ENCODE data around the gene MMP14.
"Not testable (repeated sequence)": the region's sequence is repeated elsewhere in the genome, so short reads cannot be mapped to it uniquely, and the experiment has no call there.

Gene MMP14

DNA sequence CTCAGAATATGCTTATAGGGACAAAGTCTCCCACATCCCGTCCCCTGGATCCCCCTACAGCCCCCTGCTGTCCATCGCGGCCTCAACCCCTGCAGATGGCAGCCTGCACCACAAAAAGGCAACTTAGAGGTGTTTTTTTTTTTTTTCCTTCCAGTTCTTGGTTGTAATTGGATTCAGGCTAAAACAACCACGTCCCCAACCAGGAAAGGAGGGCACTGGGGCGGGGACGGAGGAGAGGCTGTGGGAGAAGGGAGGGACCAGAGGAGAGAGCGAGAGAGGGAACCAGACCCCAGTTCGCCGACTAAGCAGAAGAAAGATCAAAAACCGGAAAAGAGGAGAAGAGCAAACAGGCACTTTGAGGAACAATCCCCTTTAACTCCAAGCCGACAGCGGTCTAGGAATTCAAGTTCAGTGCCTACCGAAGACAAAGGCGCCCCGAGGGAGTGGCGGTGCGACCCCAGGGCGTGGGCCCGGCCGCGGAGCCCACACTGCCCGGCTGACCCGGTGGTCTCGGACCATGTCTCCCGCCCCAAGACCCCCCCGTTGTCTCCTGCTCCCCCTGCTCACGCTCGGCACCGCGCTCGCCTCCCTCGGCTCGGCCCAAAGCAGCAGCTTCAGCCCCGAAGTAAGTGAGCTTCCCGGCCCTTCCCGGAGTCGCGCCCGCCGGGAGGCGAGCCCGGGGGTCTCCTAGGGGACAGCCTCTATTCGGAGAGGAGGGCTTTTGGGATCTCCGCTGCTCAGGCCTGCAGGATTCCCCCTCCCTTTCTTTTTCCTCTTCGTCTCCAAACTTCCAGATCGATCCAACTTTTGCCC is at the start of gene MMP14:
MMP14 (plus strand) TSS at position 285 of the 813 bp plus-strand sequence; CDS start at position 518, 233 bp downstream.
- DNase-seq, result no peak

DNA sequence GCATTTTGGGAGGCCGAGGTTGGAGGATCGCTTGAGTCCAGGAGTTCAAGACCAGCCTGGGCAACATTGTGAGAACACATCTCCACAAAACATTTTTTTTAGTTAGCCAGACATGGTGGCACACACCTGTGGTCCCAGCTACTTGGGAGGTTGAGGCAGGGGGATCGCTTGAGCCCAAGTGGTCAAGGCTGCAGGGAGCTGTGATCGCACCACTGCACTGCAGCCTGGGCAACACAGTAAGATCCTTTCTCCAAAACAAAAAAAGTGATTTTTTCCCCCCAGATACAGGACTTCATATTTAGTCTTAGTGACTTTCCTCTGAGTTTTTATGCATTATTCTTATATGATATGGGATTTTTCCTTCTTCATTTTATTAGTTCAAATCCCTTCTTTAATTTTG is 49.7 kb upstream of the MMP14 start:
- DNase-seq, result no peak

DNA sequence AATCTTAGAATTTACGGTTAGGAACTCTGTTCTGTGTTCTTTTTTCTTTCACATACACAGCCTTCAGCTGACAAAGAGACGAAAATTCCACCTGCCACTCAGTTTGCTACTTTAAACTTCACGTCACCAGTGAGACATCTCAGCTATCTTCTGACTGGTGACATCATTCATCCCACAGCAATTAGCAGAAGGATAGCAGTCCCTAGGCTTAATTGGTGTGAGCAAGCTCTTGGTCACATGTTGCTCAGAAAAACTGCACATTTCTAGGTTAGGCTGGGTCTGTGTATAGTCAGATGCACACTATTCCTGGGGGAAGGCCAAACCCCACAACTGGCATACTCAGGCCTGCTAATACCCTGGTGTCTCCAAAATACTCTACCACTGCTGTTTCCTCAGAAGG is 45.1 kb upstream of the MMP14 start:
- DNase-seq, result no peak

DNA sequence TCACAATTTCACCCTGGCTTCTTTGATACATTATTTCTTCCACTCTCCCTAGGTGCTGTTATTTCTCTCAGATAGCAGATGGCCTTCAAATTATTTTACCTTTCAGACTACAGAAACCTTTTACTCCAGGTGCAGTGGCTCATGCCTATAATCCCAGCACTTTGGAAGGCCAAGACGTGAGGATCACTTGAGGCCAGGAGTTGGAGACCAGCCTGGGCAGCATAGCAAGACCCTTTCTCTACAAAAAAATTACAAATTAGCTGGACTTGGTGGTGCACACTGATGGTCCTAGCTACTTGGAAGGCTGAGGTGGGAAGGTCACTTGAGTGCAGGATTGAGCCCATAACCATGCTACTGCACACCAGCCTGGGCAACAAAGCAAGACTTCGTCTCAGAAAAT is 44.2 kb upstream of the MMP14 start:
- no peak for DNase-seq

DNA sequence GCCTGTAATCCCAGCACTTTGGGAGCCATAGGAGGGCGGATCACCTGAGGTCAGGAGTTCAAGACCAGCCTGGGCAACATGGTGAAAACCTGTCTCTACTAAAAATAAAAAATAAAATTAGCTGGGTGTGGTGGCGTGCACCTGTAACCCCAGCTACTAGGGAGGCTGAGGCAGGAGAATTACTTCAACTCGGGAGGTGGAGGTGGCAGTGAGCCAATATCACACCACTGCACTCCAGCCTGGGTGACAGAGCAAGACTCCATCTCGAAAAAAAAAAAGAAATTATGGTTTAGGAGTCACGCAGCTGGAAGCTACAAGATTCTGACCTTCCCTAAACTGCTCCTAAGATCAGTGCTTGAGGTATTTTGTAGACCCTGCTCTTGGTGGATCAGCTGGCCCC is 42.8 kb upstream of the MMP14 start:
- DNase-seq, result not testable (repeated sequence)

DNA sequence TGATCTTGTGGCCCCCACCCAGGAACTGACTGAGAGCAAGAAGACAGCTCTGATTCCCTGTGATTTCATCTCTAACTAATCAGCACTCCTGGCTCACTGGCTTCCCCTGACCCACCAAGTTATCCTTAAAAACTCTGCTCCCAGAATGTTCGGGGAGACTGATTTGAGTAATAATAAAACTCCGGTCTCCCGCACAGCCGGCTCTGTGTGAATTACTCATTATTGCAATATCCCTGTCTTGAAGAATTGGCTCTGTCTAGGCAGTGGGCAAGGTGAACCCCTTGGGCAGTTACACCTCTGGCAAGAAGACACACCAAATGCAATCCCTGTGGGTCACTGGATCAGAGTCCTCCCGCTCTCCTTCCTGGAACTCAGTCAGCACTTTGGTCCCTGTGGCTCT is 42.4 kb upstream of the MMP14 start:
- DNase-seq, result no peak

DNA sequence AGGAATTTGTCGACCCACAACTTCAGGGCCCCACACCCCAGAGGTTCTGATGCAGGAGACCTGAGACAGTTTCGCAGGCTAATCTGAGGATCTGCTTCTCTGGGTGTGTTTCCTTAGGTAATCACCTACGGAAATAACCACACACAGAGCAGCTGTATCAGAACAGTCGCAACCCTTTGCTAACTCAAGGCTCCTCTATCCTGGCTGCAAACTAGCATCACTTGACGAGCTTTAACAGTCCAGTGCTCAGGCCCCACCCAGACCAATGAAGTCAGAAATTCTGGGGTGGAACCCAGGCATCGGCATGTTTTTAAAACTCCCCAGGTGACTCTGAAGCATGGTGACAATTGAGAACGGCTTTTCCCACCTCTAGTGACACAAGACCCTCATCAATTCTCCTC is 41.8 kb upstream of the MMP14 start:
- DNase-seq, result no peak

DNA sequence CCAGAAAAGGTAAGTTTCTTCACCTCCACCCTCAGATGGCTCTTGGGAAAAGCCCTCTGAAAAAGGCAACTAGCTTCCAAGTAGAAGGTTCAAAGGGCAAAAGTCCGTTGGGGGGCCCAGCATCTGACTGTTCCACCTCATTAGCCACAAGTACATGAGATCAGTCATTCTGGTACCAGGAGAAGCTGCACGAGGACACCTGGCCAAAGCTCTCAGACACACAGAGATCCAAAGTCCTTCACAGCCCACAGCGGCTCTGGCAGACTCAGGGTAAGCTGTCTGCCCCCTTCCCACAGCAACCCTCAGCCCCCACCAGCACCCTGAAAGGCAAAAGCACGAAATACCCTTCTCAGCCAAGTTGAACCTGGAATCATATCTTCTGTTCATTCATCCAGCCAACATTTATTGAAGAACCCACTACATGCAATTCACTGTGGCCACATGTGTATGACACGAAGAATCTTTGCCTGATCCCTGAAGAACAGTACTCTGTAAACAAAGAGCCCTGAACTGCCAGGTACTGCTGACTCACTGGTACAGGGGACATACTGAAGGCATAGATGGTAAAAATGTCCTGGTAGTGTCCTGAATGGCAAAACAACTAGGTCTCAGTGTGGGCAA is 40.2 kb upstream of the MMP14 start:
- no peak for DNase-seq

DNA sequence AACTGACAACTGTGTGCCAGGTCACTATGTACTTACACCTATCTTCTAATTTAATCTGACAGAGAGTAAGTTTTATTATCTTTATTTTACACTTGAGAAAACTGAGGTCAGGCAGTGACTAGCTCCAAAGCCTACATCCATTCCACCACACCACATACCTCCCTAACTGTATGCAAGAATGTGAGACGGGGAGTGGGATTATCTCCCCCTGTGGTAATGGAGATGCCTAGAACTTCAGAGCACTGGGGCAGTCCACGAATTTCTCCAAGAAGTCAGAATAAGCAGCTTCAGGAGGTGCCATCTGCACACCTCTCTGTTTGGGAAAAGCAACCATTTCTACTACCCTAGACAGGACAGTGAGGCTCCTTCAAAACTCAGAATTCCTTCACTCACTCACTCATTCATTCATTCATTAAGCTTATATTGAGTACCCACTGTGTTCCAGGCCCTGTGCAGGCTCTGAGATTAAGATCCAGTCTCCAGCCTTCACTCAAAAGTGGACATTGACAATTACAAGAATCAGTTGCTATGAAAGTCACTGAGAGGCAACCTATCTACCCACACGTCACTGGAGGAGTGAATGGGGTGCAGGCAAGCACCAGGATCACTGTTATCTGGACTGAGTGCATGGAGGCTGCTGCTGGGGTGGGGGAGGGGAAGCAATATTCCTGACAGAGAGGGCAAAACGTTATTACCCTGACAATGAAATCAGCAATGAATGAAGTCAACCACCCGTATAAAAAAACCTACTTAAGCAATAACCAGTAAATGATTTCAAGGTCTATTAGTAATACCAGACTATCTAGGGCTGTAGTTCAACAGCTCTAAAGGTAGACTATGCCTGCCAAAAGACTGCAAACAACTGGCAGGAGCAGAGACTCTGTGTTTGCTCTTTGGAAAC is 39.1 kb upstream of the MMP14 start:
- no peak for DNase-seq

DNA sequence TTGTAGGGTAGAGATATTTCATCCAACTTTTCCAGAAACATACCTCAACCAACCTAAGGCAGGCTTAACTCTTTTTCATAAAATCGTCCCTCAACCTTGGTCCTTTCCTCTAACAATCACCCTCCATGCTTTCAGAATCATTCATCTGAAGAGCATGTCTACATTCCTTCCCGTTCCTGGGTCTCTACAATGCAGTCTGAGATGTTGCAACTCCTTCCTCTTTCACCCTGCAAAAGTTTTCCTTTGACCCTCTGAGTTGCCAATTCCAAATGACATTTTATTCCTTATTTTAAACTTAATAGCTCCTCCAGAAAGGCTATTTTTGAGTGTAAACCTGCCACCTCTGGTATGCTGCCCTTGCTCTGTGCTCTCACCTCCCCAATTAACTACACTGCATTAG is 37.9 kb upstream of the MMP14 start:
- DNase-seq, result no peak

DNA sequence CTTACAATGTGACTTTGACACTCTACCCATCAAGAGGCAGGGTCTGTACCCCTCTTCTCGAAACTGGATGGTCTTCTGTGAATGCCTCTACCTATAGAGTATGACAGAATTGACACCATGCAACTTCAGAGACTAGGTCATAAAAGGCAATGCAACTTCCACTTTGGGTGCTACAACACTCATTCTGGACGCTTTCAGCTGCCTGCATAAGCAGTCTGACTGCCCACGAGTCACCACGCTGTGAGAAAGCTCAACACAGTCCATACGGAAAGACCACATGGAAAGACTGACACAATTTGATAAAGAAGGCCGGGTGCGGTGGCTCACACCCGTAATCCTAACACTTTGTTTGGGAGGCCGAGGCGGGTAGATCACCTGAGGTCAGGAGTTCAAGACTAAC is 36.0 kb upstream of the MMP14 start:
- DNase-seq, result no peak

DNA sequence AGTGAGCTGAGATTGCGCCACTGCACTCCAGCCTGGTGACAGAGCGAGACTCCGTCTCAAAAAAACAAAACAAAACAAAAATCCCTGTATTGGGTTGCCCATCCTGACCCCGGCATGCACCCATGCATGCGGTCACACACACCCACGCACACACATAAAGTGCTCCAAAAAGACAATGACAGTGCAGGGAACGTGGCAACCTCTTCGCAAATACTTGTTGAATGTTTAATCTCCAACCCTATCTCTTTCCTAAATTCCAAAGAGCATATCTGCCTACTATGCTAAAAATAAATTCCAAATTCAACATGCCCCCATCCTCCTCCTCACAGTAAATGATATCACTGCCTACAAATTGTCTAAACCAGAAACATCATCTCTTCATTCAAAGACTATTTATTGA is 34.7 kb upstream of the MMP14 start:
- DNase-seq, result no peak

DNA sequence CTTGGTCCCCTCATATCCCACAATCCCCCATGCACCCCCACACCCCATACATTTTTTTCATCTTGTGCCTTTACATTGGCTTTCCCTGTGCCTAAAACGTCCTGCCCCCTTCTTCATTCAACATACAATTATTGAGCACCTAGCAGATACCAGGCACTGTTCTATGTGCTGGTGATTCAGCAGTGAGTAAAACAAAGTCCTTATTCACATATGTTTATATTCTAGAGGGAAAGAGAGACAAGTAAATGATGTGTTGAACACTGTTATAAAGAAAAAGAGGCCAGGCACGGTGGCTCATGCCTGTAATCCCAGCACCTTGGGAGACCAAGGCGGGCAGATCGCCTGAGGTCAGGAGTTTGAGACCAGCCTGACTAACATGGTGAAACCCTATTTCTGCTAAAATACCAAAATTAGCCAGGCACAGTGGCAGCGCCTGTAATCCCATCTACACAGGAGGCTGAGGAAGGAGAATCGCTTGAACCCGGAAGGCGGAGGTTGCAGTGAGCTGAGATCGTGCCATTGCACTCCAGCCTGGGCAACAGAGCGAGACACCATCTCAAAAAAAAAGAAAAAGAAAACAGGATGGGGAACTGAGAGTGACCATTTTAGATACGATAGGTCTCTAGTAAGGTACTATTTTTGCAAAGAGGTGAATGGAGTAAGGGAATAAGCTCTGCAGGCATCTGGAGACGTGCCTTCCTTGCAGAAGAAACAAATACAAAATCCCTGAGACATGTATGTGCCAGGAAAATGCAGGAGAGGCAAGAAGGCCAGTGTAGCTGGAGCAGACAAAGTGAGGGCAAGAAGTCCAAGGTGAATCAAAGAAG is 33.3 kb upstream of the MMP14 start:
- no peak for DNase-seq

DNA sequence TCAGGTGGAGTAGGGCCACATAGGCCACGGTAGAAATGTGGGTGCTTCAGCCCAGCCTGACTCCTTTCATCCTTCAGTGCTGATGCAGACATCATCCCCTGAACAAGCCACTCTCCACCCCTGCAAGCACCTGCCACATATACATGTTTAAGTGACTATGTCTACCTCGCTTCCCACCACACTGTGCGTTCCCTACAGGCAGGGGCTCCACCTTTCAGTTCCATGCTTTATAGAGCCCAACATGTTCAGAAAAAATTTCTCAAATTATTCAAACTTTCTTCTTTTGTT is 32.8 kb upstream of the MMP14 start:
- DNase-seq, result no peak

DNA sequence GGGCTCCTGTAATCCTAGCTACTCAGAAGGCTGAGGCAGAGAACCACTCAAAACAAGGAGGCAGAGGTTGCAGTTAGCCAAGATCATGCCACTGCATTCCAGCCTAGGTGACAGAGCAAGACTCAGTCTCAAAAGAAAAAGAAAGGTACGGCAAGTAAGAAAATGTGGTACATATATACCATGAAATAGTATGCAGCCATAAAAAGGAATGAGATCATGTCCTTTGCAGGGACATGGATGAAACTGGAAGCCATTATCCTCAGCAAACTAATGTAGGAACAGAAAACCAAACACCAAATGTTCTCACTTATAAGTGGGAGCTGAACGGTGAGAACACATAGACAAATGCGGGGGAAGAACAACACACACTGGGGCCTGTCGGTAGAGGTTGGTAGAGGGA is 31.1 kb upstream of the MMP14 start:
- DNase-seq, result not testable (repeated sequence)

DNA sequence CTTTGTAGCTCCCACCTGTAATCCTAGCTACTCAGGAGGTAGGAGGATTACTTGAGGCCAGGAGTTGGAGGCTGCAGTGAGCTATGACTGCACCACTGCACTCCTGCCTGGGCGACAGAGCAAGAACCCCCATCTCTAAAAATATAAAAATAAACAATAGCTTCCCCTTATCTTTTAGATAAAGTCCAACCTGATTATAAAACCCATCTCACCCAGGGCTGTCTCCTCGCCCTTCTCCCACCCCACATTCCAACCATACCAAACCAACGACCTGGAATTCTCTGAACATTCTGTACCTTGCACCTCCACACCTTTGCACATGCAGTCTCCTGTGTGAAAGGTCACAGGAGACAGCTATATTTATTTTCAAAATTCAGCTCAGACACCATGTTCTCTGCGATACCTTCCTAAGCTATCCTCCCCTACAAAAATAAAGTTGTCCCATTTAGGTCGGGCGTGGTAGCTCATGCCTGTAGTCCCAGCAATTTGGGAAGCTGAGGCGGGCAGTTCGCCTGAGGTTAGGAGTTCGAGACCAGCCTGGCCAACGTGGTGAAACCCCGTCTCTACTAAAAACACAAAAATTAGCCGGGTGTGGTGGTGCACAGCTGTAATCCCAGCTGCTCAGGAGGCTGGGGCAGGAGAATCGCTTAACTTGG is 28.8 kb upstream of the MMP14 start:
- no peak for DNase-seq

DNA sequence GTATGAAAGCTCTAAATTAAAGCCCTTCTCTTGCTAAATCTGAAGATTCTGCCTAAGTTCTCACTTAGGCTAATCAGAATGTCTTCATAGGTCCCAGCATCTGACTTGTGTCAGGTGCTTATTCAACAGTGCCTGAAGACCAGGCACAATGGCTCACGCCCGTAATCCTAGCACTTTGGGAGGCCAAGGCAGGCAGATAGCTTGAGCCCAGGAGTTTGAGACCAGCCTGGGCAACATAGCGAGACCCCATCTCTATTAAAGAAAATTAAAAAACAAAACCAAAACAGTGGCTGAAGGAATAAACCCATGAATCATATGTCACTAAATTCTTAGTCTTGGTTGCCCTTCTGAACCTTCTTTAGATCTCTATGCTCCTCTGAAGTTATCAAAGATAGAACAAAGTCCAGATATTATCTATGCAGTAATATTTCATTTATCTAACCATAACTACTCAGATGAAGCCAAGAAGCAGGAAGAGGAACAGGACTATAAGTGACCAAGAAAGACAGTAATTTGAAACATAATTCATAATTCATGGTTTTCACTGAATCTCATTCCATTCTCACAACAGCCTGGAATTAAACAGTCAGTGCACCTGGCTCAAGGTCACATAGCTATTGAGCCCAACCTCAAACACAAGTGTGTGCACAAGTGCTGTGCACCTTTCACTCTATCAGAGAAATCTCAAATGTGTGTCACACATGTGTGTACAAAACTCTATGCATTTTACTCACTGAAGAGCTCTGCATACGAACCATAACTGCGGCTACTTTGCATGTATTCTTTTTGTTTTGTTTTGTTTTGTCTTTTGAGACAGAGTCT is 27.8 kb upstream of the MMP14 start:
- no peak for DNase-seq

DNA sequence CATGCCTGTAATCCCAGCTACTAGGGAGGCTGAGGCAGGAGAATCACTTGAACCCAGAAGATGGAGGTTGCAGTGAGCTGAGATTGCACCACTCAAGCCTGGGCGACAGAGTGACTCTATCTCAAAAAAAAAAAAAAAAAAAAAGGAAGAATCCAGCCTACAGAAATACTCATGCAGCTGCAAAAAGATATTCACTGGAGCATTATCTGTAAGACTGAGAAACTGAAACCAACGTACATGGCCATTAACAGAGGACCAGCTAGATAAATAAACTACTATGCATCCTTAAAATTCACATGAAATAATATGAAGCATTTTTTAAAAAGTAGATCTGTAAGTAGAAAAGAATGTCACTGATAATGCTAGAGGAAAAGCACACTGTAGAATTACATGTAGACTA is 24.7 kb upstream of the MMP14 start:
- DNase-seq, result no peak

DNA sequence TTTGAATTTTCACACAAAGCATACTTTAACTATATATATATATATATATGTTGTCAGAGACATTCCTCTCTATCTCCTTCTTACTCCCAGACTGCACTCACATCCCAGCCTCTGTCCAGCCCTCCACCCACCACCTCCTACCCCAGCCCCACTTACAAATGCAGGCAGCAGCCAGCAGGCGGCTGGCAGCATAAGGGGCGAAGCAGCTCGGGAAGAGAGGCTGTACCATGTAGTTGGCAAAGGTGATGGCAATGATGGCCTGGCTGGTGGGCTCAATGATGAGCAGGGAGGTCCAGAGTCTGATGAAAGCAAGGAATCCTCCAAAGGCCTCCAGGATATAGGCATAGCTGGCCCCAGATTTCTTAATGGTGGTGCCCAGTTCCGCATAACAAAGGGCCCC is 23.6 kb upstream of the MMP14 start:
- no peak for DNase-seq

DNA sequence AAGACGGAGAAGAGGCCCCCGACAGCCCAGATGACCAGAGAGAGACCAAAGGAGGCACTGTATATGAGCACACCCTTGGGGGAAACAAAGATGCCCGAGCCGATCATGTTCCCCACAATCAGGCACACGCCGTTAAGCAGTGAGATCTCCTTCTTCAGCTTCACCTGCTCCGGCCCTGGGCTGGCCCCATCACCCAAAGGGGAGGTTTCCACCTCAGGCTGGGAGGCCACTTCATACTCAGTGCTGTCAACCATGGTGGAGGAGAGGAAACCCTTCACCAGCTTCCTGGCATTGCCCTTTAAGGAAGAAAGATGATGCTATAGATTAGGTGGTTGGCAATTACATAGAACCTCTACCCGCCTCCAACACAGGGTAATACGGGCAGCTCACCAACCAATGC is 23.2 kb upstream of the MMP14 start:
- DNase-seq, result no peak

DNA sequence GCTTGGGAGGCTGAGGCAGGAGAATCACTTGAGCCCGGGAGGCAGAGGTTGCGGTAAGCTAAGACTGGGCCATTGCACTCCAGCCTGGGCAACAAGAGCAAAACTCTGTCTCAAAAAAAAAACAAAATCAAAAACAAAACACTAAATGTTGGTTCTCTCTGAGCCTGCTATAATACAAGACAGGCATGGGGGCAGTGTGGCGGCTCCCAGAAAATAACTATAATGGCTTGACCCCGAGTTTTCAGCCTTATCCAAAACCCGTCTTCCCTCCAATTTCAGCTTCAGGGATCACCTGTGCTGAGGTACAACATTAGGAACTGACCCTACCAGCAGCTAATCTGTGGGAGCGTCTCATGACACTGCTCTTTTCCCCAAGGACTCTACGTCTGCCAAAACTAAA is 22.0 kb upstream of the MMP14 start:
- DNase-seq, result no peak

All from stimulated activated CD4-positive, alpha-beta T cell treated with anti-CD3 and anti-CD28 coated beads, Interleukin-2, amount 100 ng/mL, for 24 hours (primary cell).